K562 (cell line): ENCODE measurements around the gene DNAJB12. TPM values are rescaled to one million over a fixed set of nuclear protein-coding genes. Genes with fewer than 3 reads are reported as not detected.

Experiments
- BDP1 ChIP-seq: IDR thresholded peaks from 3 replicates; pipeline ENCODE4 v1.6.1; 2011; ENCODE audit not compliant: insufficient read length, insufficient read depth
- CBFB ChIP-seq: sonication (generic); formaldehyde crosslinking; IDR thresholded peaks from 2 replicates; pipeline ENCODE4 v1.4.0; 2020; ENCODE audit warnings: mild to moderate bottlenecking, missing genetic modification reagents
- CTBP1 ChIP-seq: fragments of 450-650 bp; IDR thresholded peaks from 2 replicates; pipeline ENCODE4 v1.6.1; 2016; ENCODE audit warnings: borderline replicate concordance
- EP400 ChIP-seq: fragments of 450-650 bp; IDR thresholded peaks from 2 replicates; pipeline ENCODE4 v1.6.1; 2017; ENCODE audit warnings: antibody characterized with exemption, mild to moderate bottlenecking, moderate library complexity
- ETV5 ChIP-seq: sonication (generic); formaldehyde crosslinking; IDR thresholded peaks from 2 replicates; pipeline ENCODE4 v1.4.0; 2020; ENCODE audit warnings: low read depth, mild to moderate bottlenecking, missing genetic modification reagents
- GABPB1 ChIP-seq: sonication (generic); formaldehyde crosslinking; IDR thresholded peaks from 2 replicates; pipeline ENCODE4 v1.8.0; 2022; ENCODE audit warnings: mild to moderate bottlenecking, missing genetic modification reagents
- KDM5B ChIP-seq: fragments of 200-600 bp; sonication (generic); IDR thresholded peaks from 2 replicates; pipeline ENCODE4 v1.6.1; 2012; ENCODE audit warnings: low read depth, mild to moderate bottlenecking, moderate library complexity, low read length, control low read depth, inconsistent platforms; ENCODE audit not compliant: insufficient replicate concordance
- LARP7 ChIP-seq: fragments of 450-650 bp; IDR thresholded peaks from 2 replicates; pipeline ENCODE4 v1.6.1; 2016
- MTA1 ChIP-seq: fragments of 450-650 bp; IDR thresholded peaks from 2 replicates; pipeline ENCODE4 v1.6.1; 2017; ENCODE audit warnings: borderline replicate concordance
- NFATC3 ChIP-seq: fragments of 450-650 bp; IDR thresholded peaks from 2 replicates; pipeline ENCODE4 v1.6.1; 2017; ENCODE audit warnings: mild to moderate bottlenecking
- POLR2G ChIP-seq: fragments of 200-400 bp; formaldehyde crosslinking; IDR thresholded peaks from 2 replicates; pipeline ENCODE4 v1.6.1; 2017; ENCODE audit warnings: low read depth, mild to moderate bottlenecking, antibody characterized with exemption, low read length, moderate library complexity
- SUPT5H ChIP-seq: fragments of 450-650 bp; IDR thresholded peaks from 2 replicates; pipeline ENCODE4 v1.6.1; 2016
- ZNF165 ChIP-seq: fragments of 250-450 bp; sonication (Bioruptor Pico); IDR thresholded peaks from 2 replicates; pipeline ENCODE4 v1.4.0; 2020; ENCODE audit warnings: borderline replicate concordance
- ZNF408 ChIP-seq: fragments of 250-450 bp; sonication (Bioruptor Pico); IDR thresholded peaks from 2 replicates; pipeline ENCODE4 v1.4.0; 2020; ENCODE audit warnings: low read depth, mild to moderate bottlenecking, moderate library complexity
- ZNF583 ChIP-seq: fragments of 250-450 bp; sonication (Bioruptor Pico); IDR thresholded peaks from 2 replicates; pipeline ENCODE4 v1.4.0; 2020
- ZNF668 ChIP-seq: fragments of 250-450 bp; sonication (Bioruptor Pico); IDR thresholded peaks from 2 replicates; pipeline ENCODE4 v1.8.0; 2022; ENCODE audit warnings: mild to moderate bottlenecking, inconsistent platforms
- polyA plus RNA-seq, 8 experiments: library from polyadenylated mRNA; depleted of rRNA in 4 of 8; stranded (reverse) in 5 of 8; unstranded in 3 of 8; fragments of >200 nt; fragmentation: Nextera tagmentation in 2 of 8; fragmentation: Illumina TruSeq in 1 of 8; extraction: Ambion mirVana in 2 of 8; extraction: Trizol in 1 of 8; gene quantifications; 2 replicates each; pipeline versions ENCODE4 v1.2.1 to v1.2.3, GENCODE V29; 2011 to 2014; ENCODE audit warnings: inconsistent platforms in 1 of 8, missing spikeins in 1 of 8
- total RNA-seq, 7 experiments: library from RNA; depleted of rRNA in 6 of 7; stranded (reverse); fragments of >200 nt in 6 of 7; fragmentation: Illumina TruSeq in 2 of 7; extraction: Trizol in 2 of 7; gene quantifications; 2 replicates each; pipeline versions ENCODE4 v1.2.1 to v1.2.3, GENCODE V29; 2011 to 2021; ENCODE audit warnings: low replicate concordance in 1 of 7
- TF ChIP-seq, protein P1 (sequence below): IDR thresholded peaks from 3 replicates; pipeline ENCODE4 v1.6.1; 2011; ENCODE audit warnings: borderline replicate concordance, mild to moderate bottlenecking, moderate library complexity; ENCODE audit not compliant: insufficient read length; ENCODE audit errors: extremely low read depth
- TF ChIP-seq, protein P2 (sequence below): fragments of 250-450 bp; sonication (Bioruptor Pico); IDR thresholded peaks from 2 replicates; pipeline ENCODE4 v1.8.0; 2021; ENCODE audit warnings: borderline replicate concordance, mild to moderate bottlenecking, moderate library complexity; ENCODE audit not compliant: poor library complexity, severe bottlenecking
- TF ChIP-seq, protein P3 (sequence below): fragments of 250-450 bp; sonication (Bioruptor Pico); IDR thresholded peaks from 2 replicates; pipeline ENCODE4 v1.5.0; 2021; ENCODE audit warnings: mild to moderate bottlenecking, borderline replicate concordance
- TF ChIP-seq, protein P4 (sequence below): sonication (generic); formaldehyde crosslinking; IDR thresholded peaks from 2 replicates; pipeline ENCODE4 v1.8.0; 2022; ENCODE audit warnings: missing genetic modification reagents, mild to moderate bottlenecking, moderate library complexity, borderline replicate concordance
- TF ChIP-seq, protein P5 (sequence below): fragments of 450-650 bp; formaldehyde crosslinking; IDR thresholded peaks from 2 replicates; pipeline ENCODE4 v1.4.0; 2020; ENCODE audit warnings: mild to moderate bottlenecking

Gene DNAJB12
- total and polyA plus RNA-seq, 9 of the 15 experiments (the other 6 are each of a cell fraction or from before 2014, with no cell fraction given), result 3.5 to 31.5 (median 20.3) TPM

DNA sequence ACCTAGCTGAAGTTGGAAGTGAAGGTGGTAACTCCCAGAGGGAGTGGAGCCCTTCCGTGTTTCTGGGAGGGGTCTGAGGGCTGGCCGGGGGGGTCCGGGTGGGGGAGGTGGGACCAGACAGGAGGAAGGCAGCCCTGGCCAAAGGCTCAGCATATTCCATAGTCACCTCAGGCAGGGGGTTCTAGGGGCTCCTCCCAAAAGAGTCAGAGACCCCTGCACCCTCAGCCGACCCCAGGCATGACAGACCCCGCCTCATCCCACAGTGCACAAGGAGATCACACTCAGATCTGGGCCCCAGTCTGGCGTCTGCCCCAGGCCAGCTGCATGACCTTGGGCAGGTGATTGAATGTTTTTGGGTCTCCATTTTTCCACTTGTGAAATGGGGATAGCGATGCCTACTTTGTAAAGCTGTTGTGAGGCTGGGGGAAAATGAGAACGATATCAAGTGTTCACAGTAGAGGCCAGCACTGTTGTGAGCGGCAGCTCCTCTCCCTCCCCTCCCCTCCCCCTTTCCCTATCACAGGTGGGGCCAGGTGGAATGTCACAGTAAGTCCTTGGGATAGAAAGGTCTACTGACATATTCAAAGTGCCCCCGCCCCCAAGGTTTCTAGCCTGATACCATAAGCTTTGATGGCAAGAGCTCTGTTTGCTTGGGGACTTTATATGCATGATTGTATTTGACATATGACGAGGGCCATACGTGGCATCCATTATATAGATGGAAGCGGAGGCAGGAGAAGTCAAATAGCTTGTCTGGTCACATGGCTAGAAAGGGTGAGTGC is 33.3 kb downstream of the DNAJB12 start (continued):
- TF ChIP-seq ETV5 (CRISPR knock-in tag) (peak; percentile 28; the same call in 1 of the 2 replicates), NFATC3 (no peak), EP400 (no peak), SUPT5H (no peak), LARP7 (no peak), ZNF583 (CRISPR knock-in tag) (peak; percentile 38), GABPB1 (CRISPR knock-in tag) (no peak), CBFB (no peak), MTA1 (no peak), BDP1 (no peak), ZNF408 (CRISPR knock-in tag) (no peak), ZNF165 (no peak), POLR2G (peak; percentile 57), CTBP1 (no peak; the same call in 1 of the 2 replicates), KDM5B (peak; percentile 51), ZNF668 (CRISPR knock-in tag) (0 out of 2 replicates have a peak, but pooled peaks have one; percentile 24)
- TF ChIP-seq, protein P1, sequence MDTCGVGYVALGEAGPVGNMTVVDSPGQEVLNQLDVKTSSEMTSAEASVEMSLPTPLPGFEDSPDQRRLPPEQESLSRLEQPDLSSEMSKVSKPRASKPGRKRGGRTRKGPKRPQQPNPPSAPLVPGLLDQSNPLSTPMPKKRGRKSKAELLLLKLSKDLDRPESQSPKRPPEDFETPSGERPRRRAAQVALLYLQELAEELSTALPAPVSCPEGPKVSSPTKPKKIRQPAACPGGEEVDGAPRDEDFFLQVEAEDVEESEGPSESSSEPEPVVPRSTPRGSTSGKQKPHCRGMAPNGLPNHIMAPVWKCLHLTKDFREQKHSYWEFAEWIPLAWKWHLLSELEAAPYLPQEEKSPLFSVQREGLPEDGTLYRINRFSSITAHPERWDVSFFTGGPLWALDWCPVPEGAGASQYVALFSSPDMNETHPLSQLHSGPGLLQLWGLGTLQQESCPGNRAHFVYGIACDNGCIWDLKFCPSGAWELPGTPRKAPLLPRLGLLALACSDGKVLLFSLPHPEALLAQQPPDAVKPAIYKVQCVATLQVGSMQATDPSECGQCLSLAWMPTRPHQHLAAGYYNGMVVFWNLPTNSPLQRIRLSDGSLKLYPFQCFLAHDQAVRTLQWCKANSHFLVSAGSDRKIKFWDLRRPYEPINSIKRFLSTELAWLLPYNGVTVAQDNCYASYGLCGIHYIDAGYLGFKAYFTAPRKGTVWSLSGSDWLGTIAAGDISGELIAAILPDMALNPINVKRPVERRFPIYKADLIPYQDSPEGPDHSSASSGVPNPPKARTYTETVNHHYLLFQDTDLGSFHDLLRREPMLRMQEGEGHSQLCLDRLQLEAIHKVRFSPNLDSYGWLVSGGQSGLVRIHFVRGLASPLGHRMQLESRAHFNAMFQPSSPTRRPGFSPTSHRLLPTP, result no peak
- TF ChIP-seq, protein P2, sequence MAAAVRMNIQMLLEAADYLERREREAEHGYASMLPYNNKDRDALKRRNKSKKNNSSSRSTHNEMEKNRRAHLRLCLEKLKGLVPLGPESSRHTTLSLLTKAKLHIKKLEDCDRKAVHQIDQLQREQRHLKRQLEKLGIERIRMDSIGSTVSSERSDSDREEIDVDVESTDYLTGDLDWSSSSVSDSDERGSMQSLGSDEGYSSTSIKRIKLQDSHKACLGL (CRISPR knock-in tag), result peak; percentile 15
- TF ChIP-seq, protein P3, sequence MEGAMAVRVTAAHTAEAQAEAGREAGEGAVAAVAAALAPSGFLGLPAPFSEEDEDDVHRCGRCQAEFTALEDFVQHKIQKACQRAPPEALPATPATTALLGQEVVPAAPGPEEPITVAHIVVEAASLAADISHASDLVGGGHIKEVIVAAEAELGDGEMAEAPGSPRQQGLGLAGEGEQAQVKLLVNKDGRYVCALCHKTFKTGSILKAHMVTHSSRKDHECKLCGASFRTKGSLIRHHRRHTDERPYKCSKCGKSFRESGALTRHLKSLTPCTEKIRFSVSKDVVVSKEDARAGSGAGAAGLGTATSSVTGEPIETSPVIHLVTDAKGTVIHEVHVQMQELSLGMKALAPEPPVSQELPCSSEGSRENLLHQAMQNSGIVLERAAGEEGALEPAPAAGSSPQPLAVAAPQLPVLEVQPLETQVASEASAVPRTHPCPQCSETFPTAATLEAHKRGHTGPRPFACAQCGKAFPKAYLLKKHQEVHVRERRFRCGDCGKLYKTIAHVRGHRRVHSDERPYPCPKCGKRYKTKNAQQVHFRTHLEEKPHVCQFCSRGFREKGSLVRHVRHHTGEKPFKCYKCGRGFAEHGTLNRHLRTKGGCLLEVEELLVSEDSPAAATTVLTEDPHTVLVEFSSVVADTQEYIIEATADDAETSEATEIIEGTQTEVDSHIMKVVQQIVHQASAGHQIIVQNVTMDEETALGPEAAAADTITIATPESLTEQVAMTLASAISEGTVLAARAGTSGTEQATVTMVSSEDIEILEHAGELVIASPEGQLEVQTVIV, result no peak
- TF ChIP-seq, protein P4, sequence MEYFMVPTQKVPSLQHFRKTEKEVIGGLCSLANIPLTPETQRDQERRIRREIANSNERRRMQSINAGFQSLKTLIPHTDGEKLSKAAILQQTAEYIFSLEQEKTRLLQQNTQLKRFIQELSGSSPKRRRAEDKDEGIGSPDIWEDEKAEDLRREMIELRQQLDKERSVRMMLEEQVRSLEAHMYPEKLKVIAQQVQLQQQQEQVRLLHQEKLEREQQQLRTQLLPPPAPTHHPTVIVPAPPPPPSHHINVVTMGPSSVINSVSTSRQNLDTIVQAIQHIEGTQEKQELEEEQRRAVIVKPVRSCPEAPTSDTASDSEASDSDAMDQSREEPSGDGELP (CRISPR knock-in tag), result no peak
- TF ChIP-seq, protein P5, sequence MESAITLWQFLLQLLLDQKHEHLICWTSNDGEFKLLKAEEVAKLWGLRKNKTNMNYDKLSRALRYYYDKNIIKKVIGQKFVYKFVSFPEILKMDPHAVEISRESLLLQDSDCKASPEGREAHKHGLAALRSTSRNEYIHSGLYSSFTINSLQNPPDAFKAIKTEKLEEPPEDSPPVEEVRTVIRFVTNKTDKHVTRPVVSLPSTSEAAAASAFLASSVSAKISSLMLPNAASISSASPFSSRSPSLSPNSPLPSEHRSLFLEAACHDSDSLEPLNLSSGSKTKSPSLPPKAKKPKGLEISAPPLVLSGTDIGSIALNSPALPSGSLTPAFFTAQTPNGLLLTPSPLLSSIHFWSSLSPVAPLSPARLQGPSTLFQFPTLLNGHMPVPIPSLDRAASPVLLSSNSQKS, result no peak
